Activated CD4-positive, alpha-beta memory T cell treated with anti-CD3 and anti-CD28 coated beads for 36 hours (primary cell): ENCODE data around the gene ERBB4. TPM values are rescaled to one million over a fixed set of nuclear protein-coding genes. Genes with fewer than 3 reads are reported as not detected.

Source experiments
- CTCF ChIA-PET: fragments of 350-600 bp; sonication (Branson Sonifier 250); formaldehyde crosslinking; loops from one replicate; lab custom pipeline; 2021; ENCODE audit warnings: antibody characterized with exemption, inconsistent platforms; lab: Charles Lee
- POLR2A ChIA-PET: fragments of 350-600 bp; sonication (Branson Sonifier 250); formaldehyde crosslinking; loops from one replicate; lab custom pipeline; 2021; ENCODE audit warnings: antibody characterized with exemption; lab: Charles Lee
- DNase-seq: peaks from one replicate; pipeline ENCODE4 v3.0.0-alpha.2; 2020
- H3K27ac Mint-ChIP-seq: one replicate; pipeline ENCODE4 v1.8.0; 2021; ENCODE audit warnings: mixed read lengths
- H3K27me3 Mint-ChIP-seq: one replicate; pipeline ENCODE4 v1.8.0; 2021; ENCODE audit warnings: mixed read lengths
- H3K36me3 Mint-ChIP-seq: one replicate; pipeline ENCODE4 v1.8.0; 2021; ENCODE audit warnings: mixed read lengths
- H3K4me1 Mint-ChIP-seq: one replicate; pipeline ENCODE4 v1.8.0; 2021; ENCODE audit warnings: low read depth, mixed read lengths
- H3K4me3 Mint-ChIP-seq: one replicate; pipeline ENCODE4 v1.8.0; 2021; ENCODE audit warnings: mild to moderate bottlenecking, mixed read lengths
- H3K9me3 Mint-ChIP-seq: one replicate; pipeline ENCODE4 v1.8.0; 2021; ENCODE audit warnings: mixed read lengths
- intact Hi-C: fragments of 100-400 bp; cut with micrococcal nuclease; formaldehyde crosslinking; loops from one replicate; pipeline ENCODE4 v1.15.1; 2023
- total RNA-seq, 2 experiments: library from RNA; stranded (reverse); gene quantifications; one replicate each; pipeline ENCODE4 v1.2.3, GENCODE V29; 2021

ERBB4 gene
- total RNA-seq, 2 experiments from 2014 or later = not detected

DNA sequence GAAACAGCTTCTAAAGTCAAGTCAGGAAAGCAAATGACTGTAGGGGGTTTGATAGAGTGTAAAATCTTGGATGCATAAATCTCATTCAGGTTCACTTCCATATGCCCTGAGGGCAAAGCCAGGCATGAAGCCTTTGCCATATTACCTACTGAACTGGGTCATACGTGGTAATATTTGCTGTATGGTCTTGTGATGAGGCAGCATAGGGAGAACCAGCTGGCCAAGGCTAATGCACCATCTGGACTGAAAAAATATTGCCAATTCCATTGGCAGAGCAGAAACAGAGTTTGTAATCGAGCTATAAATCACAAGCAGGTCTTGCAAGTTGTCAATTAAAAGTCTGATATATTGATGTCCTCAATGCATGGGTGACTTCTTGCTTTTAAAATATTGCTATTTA, 243.8 kb downstream of the ERBB4 start:
- CTCF ChIA-PET = no interaction called here
- H3K4me3 Mint-ChIP-seq = no peak overlapping the region
- H3K27ac Mint-ChIP-seq = no peak overlapping the region
- H3K27me3 Mint-ChIP-seq = no peaks in the 10 kb centered on the region
- H3K4me1 Mint-ChIP-seq = no peaks in the 10 kb centered on the region
- POLR2A ChIA-PET = no interaction called here
- no peaks in the 10 kb centered on the region for H3K36me3 Mint-ChIP-seq
- DNase-seq = no peak
- H3K9me3 Mint-ChIP-seq = peaks cover 3% of the 10 kb centered on the region
- intact Hi-C loops = no loop called here

DNA sequence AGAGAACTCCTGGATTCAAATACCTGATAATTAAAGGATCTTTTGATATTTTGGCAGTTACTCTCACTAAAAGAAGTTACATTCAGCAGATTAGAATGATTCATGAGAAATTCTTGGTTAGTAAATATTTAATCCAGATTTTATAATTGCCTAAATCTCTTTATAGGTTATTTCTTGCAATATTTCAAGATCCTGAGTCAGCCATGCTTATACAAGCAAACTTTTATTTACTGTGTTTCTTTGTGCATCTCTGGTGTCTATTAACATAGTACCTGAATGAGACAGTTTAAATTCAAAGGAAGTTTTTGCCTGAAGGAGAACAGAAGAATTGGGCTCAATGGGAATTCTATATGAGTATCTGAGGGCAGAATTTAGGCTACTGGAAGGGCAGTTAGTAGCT, 249.3 kb downstream of the ERBB4 start:
- Mint-ChIP-seq H3K4me1 (no peaks in the 10 kb centered on the region), H3K27me3 (no peaks in the 10 kb centered on the region), H3K36me3 (no peaks in the 10 kb centered on the region), H3K27ac (no peak overlapping the region), H3K4me3 (no peak overlapping the region), H3K9me3 (peaks cover 3% of the 10 kb centered on the region)
- CTCF ChIA-PET = no interaction called here
- POLR2A ChIA-PET = no interaction called here
- DNase-seq = no peak
- intact Hi-C loops = no loop called here

DNA sequence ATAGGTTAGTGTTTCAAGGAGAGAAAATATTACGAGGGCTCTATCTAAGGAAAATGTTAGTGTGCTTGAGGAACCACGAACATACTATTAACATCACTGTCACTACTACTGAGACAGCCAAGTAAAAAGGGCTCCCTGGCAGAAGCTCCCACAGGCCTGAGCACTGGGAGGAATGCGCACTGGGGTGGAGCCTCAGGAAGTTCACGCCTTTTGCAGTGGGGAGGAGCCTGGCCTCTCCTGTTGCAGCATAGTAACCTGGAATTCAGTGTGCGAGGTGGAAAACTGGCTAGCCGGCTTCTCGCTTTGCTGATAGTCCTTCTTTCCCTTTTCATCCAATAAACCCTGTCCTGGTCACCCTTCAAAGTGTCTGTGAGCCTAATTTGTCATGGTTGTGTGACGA, 250.3 kb downstream of the ERBB4 start:
- intact Hi-C loops = no loop called here
- ChIA-PET CTCF (no interaction called here), POLR2A (no interaction called here)
- no peaks in the 10 kb centered on the region for H3K36me3 Mint-ChIP-seq
- peaks cover 3% of the 10 kb centered on the region for H3K9me3 Mint-ChIP-seq
- no peaks in the 10 kb centered on the region for H3K27me3 Mint-ChIP-seq
- H3K4me1 Mint-ChIP-seq = no peaks in the 10 kb centered on the region
- DNase-seq = no peak
- no peak overlapping the region for H3K4me3 Mint-ChIP-seq
- H3K27ac Mint-ChIP-seq = no peak overlapping the region

DNA sequence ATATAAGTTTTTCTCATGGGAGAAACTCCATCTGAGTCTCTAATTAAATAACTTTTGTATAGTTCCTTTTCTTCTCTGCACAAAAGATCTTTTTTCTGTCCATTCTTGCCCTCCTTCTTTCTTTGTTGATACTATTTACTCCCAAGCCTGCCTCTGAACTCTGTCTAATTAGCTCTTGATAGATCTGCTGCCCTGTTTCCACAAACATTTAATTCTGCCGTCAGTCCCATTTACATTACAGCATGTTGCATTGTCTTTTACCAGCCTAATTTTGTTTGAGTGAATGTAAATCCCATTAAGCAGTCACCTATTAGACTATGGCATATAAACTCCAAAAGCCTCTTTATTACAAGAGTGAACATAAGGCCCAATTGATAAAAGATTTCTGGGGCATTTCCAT, 254.4 kb downstream of the ERBB4 start:
- no peak overlapping the region for H3K4me3 Mint-ChIP-seq
- H3K27ac Mint-ChIP-seq = no peak overlapping the region
- no peaks in the 10 kb centered on the region for H3K27me3 Mint-ChIP-seq
- no peaks in the 10 kb centered on the region for H3K36me3 Mint-ChIP-seq
- ChIA-PET POLR2A (no interaction called here), CTCF (no interaction called here)
- intact Hi-C loops = no loop called here
- peaks cover 3% of the 10 kb centered on the region for H3K9me3 Mint-ChIP-seq
- no peaks in the 10 kb centered on the region for H3K4me1 Mint-ChIP-seq
- no peak for DNase-seq

DNA sequence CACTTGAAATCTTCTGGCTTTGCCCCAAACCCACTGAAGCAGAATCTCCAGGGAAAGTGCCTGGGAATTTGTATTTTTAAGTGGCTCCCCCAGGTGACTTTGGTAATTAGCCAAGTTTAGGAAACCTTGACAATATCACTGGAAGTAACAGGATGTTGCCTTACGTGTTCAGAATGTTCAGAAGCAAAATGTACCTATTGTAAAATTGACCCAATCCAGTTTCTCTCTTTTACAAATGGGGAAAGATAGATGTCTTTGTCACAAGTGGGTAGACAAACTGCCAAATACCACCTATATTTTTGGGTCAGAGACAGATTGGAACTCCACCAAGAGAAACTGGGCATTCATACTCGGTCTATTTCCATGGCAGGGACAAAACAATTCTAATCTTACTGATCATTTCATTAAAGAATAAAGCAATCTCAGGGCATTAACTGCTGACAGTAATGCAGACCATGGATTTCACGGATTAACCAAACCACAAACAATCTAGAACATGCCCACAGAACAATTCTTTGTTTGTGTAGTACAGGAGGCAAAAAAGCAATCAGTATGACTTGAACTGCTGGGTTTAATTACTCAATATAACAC, 255.8 kb downstream of the ERBB4 start:
- H3K4me1 Mint-ChIP-seq = no peaks in the 10 kb centered on the region
- peaks cover 5% of the 10 kb centered on the region for H3K9me3 Mint-ChIP-seq
- ChIA-PET POLR2A (no interaction called here), CTCF (no interaction called here)
- intact Hi-C loops = no loop called here
- no peaks in the 10 kb centered on the region for H3K27me3 Mint-ChIP-seq
- H3K36me3 Mint-ChIP-seq = no peaks in the 10 kb centered on the region
- H3K27ac Mint-ChIP-seq = no peak overlapping the region
- DNase-seq = no peak
- no peak overlapping the region for H3K4me3 Mint-ChIP-seq

DNA sequence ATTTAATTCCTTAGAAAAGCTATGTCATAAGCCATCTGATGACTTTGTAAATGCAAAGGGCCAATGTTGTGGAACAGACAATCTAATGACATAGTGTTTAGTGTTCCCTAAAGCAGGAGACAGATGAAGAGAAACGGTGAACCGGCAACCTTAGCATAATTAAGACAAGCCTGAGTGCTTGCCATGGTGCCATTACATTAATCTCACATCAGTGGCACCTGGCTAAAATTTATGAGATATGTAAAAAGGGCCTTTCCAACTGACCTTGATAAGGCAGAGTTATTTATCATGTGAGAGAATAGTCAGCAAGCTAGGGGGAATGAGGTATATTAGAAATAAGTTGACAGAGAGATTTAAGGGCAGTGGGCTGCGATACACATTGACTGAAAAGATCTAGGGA, 261.8 kb downstream of the ERBB4 start:
- ChIA-PET CTCF (no interaction called here), POLR2A (no interaction called here)
- Mint-ChIP-seq H3K27ac (no peak overlapping the region), H3K9me3 (peaks cover 3% of the 10 kb centered on the region), H3K4me1 (no peaks in the 10 kb centered on the region), H3K27me3 (no peaks in the 10 kb centered on the region), H3K4me3 (no peak overlapping the region), H3K36me3 (no peaks in the 10 kb centered on the region)
- intact Hi-C loops = no loop called here
- no peak for DNase-seq

DNA sequence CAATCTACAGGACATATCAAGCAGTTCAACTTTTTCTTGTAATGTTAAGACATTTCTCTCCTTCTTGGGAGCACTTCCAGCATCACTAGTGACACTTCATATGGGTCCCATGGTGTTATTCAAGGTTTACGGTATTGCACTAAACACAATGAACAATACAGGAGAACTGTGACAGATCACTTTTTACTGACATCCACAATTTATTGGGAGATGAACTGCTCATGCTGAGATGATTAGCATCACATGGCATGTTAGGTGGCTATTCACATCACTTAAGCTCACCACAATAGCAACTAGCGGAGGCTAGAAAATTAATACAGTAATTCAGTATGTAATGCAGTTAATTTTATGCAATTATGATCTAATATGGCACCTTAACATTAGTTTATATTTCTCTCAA, 264.4 kb downstream of the ERBB4 start:
- Mint-ChIP-seq H3K9me3 (peaks cover 3% of the 10 kb centered on the region), H3K27ac (no peak overlapping the region), H3K4me3 (no peak overlapping the region), H3K27me3 (no peaks in the 10 kb centered on the region), H3K4me1 (no peaks in the 10 kb centered on the region), H3K36me3 (no peaks in the 10 kb centered on the region)
- intact Hi-C loops = no loop called here
- CTCF ChIA-PET = no interaction called here
- no peak for DNase-seq
- POLR2A ChIA-PET = no interaction called here

DNA sequence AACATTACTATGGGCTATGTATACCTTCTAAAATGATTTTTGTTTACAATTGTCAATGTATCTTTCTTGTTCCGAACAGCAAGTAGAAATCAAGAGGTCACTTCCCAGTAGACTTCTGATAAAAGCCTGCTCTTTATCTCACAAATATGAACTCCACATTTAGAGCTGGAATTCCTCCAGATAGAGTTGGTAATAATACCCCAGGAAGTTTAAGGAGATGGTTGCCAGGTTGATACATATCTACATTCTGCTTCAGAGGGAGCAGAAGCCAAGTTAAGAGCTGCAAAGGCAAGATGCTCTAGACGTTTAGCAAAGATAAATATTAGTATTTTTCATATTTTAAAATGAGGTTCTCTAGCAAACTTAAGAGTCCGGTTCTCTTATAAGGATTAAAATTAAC, 267.0 kb downstream of the ERBB4 start:
- intact Hi-C loops = no loop called here
- no peak for DNase-seq
- Mint-ChIP-seq H3K36me3 (no peaks in the 10 kb centered on the region), H3K27me3 (no peaks in the 10 kb centered on the region), H3K9me3 (peaks cover 5% of the 10 kb centered on the region), H3K4me1 (no peaks in the 10 kb centered on the region), H3K4me3 (no peak overlapping the region), H3K27ac (no peak overlapping the region)
- POLR2A ChIA-PET = no interaction called here
- CTCF ChIA-PET = no interaction called here

DNA sequence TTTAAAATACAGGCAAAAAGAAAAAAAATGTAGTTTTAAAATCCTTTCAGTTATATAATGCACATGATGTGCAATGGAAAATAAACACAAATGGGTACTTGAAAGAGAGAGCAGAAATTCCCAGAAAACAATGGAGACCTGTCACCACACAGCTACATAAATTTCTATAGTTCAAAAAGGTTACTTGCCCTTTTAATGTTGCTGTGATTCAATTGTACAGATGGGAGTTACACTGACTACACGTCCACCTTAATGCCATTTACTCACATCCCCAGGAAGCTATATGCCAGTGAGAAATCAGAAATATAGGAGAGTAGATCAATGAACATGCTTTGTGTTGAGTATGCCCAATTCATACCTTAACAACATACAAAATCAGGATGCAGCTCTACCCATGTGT, 269.6 kb downstream of the ERBB4 start:
- Mint-ChIP-seq H3K4me1 (no peaks in the 10 kb centered on the region), H3K4me3 (no peak overlapping the region), H3K9me3 (peaks cover 4% of the 10 kb centered on the region), H3K36me3 (no peaks in the 10 kb centered on the region), H3K27me3 (no peaks in the 10 kb centered on the region), H3K27ac (no peak overlapping the region)
- CTCF ChIA-PET = no interaction called here
- POLR2A ChIA-PET = no interaction called here
- DNase-seq = no peak
- intact Hi-C loops = no loop called here

DNA sequence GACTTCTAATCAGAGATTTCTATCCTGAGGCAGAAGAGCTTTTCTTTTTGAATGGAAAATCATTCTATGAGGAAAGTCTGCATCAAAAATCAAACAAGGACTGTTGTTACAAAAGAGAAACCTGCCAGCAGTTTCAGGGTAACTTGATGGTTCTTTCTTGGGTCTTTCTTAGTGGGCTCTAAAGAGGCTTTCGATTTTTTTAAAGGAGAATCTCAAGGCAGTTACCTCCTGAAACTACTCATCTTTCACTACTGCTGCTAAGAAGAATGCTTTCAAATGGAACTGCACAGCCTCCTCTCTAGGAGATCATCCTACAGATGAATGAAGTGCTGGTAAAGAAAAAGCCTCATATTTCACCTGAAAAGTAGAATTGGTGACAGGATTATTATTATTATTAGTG, 272.3 kb downstream of the ERBB4 start:
- Mint-ChIP-seq H3K27ac (no peak overlapping the region), H3K4me3 (no peak overlapping the region), H3K9me3 (peaks cover 4% of the 10 kb centered on the region), H3K36me3 (no peaks in the 10 kb centered on the region), H3K4me1 (no peaks in the 10 kb centered on the region), H3K27me3 (no peaks in the 10 kb centered on the region)
- DNase-seq = no peak
- intact Hi-C loops = no loop called here
- ChIA-PET POLR2A (no interaction called here), CTCF (no interaction called here)

DNA sequence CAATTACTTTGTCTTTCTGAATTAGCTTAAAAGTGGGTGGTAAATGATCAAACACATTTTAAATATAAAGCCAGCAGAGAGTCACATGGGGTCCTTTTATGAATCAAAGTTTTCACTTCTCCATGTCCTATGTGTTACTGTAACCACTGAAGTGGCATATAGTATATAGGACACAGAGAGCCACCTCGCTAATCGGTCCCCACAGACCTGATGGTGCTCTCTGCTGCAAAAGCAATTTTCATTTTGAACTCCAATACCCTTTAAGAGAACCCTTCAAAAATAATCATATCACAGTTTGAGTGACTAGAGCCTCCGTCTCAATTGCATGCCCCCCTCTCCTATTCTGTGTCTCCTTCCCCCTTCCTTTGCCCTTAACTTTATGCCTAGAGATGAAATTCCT, 272.8 kb downstream of the ERBB4 start:
- Mint-ChIP-seq H3K27ac (no peak overlapping the region), H3K27me3 (no peaks in the 10 kb centered on the region), H3K4me3 (no peak overlapping the region), H3K4me1 (no peaks in the 10 kb centered on the region), H3K36me3 (no peaks in the 10 kb centered on the region), H3K9me3 (peaks cover 4% of the 10 kb centered on the region)
- ChIA-PET CTCF (no interaction called here), POLR2A (no interaction called here)
- intact Hi-C loops = no loop called here
- no peak for DNase-seq

DNA sequence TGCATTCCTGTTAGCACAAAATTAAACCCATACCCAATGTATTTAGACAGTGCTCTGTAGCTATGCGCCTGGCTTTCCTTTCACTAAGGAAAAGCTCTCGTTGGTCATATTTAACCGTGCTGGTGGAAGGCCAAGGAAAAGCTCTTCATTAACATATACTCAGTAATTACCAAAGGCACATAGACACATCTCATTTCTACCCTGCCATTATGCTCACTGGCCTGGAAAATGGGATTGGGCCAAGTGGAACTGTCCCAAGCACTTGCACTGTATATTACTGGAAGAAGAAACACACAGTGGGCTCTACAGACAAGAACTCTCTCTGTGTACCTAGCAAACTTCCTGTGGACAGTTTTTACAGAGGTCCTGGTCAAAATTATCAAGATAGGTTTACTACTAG, 274.4 kb downstream of the ERBB4 start:
- no peak for DNase-seq
- Mint-ChIP-seq H3K9me3 (peaks cover 4% of the 10 kb centered on the region), H3K36me3 (no peaks in the 10 kb centered on the region), H3K4me3 (no peak overlapping the region), H3K27me3 (no peaks in the 10 kb centered on the region), H3K4me1 (no peaks in the 10 kb centered on the region), H3K27ac (no peak overlapping the region)
- intact Hi-C loops = no loop called here
- CTCF ChIA-PET = no interaction called here
- POLR2A ChIA-PET = no interaction called here

DNA sequence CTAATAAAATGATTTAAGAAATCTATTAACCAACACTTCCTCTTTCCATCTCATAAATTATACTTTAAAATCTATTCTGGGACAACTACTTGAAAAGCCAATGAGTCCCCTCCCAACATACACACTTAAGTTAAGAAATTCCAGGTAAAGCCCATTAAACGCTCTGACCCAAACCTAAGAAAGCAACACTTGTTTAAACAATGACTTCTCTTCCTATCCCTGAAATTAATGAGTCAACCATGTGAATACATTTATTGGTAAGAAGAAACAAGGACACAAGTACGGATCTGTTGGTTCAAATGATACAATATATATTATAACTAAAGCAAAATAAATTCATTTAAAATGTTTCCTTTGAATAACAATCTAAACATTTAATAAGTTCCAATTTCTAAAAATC, 279.4 kb downstream of the ERBB4 start:
- H3K4me1 Mint-ChIP-seq = no peaks in the 10 kb centered on the region
- POLR2A ChIA-PET = no interaction called here
- H3K9me3 Mint-ChIP-seq = no peaks in the 10 kb centered on the region

More for the DNA sequence above, 279.4 kb downstream of the ERBB4 start:
- no peaks in the 10 kb centered on the region for H3K27me3 Mint-ChIP-seq
- DNase-seq = no peak
- CTCF ChIA-PET = no interaction called here
- intact Hi-C loops = no loop called here
- H3K27ac Mint-ChIP-seq = no peak overlapping the region
- no peaks in the 10 kb centered on the region for H3K36me3 Mint-ChIP-seq
- H3K4me3 Mint-ChIP-seq = no peak overlapping the region
